GM12801 (cell line): ENCODE data around the gene HECW1.

Source experiments
- TF ChIP-seq, protein P1 (sequence below): IDR thresholded peaks from one replicate; pipeline ENCODE4 v1.5.1; 2011; ENCODE audit warnings: control low read depth; ENCODE audit not compliant: insufficient read length; ENCODE audit errors: extremely low read depth

Gene HECW1

GRCh38 chr7:43179393-43179792 lies 66.9 kb downstream of the HECW1 start:
- TF ChIP-seq, protein P1, sequence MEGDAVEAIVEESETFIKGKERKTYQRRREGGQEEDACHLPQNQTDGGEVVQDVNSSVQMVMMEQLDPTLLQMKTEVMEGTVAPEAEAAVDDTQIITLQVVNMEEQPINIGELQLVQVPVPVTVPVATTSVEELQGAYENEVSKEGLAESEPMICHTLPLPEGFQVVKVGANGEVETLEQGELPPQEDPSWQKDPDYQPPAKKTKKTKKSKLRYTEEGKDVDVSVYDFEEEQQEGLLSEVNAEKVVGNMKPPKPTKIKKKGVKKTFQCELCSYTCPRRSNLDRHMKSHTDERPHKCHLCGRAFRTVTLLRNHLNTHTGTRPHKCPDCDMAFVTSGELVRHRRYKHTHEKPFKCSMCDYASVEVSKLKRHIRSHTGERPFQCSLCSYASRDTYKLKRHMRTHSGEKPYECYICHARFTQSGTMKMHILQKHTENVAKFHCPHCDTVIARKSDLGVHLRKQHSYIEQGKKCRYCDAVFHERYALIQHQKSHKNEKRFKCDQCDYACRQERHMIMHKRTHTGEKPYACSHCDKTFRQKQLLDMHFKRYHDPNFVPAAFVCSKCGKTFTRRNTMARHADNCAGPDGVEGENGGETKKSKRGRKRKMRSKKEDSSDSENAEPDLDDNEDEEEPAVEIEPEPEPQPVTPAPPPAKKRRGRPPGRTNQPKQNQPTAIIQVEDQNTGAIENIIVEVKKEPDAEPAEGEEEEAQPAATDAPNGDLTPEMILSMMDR, result no peak

GRCh38 chr7:43192806-43193460 lies 80.5 kb downstream of the HECW1 start:
- TF ChIP-seq, protein P1, result no peak

DNA sequence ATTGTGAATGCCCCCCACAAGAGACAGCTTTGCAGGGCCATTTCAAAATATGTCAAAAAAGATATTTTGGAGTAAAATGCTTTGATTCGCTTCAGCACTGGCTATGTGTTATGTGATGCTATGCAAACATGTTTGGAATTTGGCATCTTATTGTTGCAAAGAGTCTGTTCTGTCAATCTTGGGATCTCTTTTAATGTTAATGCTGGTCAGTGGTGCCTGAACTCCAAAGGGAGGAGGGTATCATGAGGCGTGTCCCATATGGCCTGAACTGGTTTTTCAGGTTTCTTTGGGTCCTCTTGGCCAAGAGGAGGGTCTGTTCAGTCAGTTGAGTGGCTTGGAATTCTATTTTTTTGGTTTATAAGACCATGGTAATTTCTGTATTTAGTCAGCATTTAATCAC lies 81.4 kb downstream of the HECW1 start:
- TF ChIP-seq, protein P1, result no peak

GRCh38 chr7:43195256-43195655 lies 82.8 kb downstream of the HECW1 start:
- TF ChIP-seq, protein P1, result no peak

DNA sequence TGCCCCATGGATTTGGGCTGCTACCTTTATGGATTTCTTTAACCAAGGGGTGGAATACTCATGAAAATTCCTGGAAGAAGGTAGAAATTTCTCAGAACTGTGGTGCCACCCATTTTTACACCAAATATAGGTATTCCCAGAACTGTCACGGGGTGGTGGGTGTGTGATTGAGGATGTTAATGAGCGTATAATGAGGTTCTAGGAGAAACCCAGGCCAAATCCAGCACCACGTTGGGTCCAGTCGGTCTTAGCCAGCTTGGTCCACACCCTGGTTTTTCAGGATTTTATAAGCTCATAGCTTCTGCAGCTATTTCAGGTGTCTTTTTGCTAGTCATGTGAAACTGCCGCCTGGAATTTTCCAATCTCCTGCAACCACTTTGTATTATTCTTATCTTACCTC lies 83.3 kb downstream of the HECW1 start:
- TF ChIP-seq, protein P1, result no peak

DNA sequence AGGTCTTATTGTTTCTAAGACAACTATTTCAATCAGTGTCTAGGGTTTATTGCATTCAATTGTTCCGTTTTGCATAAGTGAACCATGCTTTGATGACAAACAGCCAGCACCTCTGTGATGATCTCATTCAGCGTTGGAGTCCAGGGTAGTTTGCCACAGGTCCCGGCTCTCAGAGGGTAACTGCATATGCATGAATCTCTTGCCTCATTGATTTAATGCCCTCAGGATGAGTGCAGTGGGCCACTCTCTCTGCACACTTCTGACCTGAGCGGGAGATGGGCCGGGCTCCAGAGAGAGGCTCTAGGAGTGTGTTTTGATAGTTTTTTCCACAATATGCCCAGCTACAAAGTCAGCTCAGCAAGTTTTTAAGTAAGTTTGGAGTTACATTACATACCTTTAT lies 83.9 kb downstream of the HECW1 start:
- TF ChIP-seq, protein P1, result no peak

DNA sequence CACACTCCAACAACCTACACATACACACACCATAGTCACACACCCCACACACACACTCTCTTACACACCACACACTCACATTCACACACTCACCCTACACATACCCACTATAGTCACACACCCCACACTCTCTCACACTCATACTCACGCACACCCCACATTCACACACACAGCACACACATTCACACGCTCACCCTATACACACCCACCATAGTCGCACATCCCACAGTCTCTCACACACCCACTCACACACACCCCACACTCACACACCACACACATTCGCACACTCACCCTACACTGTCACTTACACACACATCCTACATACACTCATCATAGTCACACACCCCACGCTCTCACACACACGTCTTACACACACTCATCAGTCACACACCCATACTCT lies 85.6 kb downstream of the HECW1 start:
- TF ChIP-seq, protein P1, result no peak
